NCI-H510A (cell line): ENCODE results near the gene ZFP64.
"Not testable (repeated sequence)": the region's sequence is repeated elsewhere in the genome, so short reads cannot be mapped to it uniquely, and the experiment has no call there.

Experiments
- DNase-seq: peaks from one replicate; lab custom pipeline; 2025; lab: John Stamatoyannopoulos, UW

ZFP64 gene

DNA sequence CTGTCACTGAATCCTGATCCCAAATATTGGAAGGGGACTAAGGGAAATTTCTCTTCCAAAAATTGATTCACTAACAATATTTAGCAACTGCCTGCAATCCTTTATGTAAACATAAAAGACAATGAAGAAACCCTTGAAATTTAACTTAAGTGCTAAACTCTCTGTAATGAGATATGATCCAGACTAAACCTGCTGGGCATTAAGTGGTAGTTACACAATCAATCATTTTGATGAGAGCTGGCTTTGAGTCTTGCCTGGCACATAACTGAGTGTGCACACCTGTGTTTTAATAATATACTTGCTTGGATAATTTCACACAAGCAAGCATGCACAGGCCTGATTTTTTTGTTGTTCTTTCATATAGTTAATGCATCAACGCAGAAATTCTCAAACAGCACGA lies 9.8 kb upstream of the ZFP64 start:
- peak; percentile 72 for DNase-seq

- peak; percentile 14 for DNase-seq
Observed at GRCh38 chr20:52200870-52201269, 9.3 kb upstream of the ZFP64 start.

DNA sequence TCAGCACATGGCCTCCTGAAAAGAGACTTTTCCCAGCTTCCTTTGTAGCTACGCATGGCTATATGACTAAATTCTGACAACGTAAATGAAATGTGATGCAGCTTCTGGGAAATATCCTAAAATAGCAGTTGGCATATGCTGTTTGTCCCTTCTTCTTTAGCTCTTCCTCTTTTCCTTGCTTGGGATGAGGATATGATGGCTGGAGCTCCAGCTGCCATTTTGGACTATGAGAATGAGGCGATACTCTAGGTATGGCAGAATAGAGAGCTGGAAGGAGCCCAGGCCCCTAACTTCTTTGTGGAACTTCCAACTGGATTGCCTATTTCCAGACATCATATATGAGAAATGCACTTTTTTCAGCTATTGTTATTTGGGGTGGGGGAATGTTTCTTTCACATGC lies 5.3 kb upstream of the ZFP64 start:
- DNase-seq: no peak

GRCh38 chr20:52193886-52194545 lies 2.4 kb upstream of the ZFP64 start:
- DNase-seq: no peak

DNA sequence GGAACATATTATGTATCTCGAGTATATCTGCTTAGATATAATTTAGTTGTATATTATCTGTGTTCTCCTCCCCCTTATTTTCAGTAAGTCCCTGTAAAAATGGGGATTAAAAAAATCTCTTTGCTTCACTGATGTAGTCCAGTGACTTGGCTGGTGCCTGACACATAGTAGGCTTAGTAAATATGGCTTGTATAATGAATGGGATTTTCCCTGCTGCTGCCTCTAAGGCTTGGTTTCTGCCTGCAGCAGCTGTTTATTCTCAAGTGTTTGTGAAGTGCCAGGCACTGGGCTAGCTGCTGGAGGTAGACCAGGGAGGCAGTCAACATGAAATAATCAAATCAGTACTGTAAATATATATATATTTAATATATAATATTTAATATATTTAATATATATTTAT lies 1.6 kb upstream of the ZFP64 start:
- DNase-seq: peak; percentile 55

GRCh38 chr20:52192719-52193007 lies 1.1 kb upstream of the ZFP64 start:
- DNase-seq: not testable (repeated sequence)

- peak; percentile 43 for DNase-seq
Observed at GRCh38 chr20:52191916-52192718, 538 bp upstream of the ZFP64 start.

GRCh38 chr20:52190437-52191131 lies 995 bp downstream of the ZFP64 start:
- DNase-seq: no peak

GRCh38 chr20:52181766-52182165 lies 9.8 kb downstream of the ZFP64 start:
- DNase-seq: no peak

- no peak for DNase-seq
Observed at GRCh38 chr20:52180180-52180840, 11.3 kb downstream of the ZFP64 start.

GRCh38 chr20:52179331-52180179 lies 12.0 kb downstream of the ZFP64 start:
- no peak for DNase-seq

DNA sequence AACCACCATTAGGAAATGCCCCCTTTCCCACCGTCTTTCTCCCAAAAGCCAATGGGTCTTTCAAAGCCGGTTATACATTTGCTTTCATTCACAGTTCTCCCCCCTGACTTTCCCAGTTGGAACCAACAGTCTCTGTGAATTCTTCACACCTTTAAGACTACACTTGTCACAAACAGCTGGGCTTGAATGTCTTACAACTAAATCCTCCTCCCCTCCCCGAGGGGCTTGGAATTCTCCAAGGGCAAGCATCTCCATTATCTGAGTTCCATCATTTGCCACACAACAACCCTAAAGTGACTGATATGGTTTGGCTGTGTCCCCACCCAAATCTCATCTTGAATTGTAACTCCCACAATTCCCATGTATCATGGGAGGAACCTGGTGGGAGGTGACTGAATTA lies 12.9 kb downstream of the ZFP64 start:
- no peak for DNase-seq

GRCh38 chr20:52175840-52176239 lies 15.7 kb downstream of the ZFP64 start:
- no peak for DNase-seq

DNA sequence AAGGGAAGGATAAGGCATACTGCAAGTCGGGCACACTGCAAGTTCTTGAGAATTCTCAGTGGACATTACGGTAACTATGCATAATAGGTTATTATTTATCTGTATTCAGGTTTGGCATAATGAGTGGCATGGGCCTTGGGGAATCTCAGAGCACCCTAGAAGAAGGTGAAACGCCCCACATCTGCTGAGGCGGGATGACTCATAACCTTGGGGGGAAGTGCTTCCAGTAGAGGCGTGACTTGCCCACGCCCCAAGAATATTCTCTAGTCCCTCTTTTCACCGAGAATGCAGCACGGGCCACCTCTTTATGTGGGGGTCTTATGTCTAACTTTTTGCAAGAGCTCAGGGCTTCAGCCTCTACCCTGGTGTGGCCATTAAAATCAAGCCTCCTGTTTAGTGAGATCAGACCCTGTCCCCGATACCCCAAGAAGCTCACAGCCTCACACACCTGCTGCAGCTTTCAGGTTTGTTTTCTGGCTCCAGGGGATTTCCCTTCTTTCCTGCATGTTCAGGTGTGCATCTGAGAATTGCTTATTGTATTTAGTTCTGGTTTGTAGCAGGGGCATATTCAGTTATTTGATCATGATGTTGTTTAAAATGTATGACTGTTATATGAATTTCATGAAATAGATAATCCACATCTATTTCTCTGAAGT lies 19.1 kb downstream of the ZFP64 start:
- no peak for DNase-seq

DNA sequence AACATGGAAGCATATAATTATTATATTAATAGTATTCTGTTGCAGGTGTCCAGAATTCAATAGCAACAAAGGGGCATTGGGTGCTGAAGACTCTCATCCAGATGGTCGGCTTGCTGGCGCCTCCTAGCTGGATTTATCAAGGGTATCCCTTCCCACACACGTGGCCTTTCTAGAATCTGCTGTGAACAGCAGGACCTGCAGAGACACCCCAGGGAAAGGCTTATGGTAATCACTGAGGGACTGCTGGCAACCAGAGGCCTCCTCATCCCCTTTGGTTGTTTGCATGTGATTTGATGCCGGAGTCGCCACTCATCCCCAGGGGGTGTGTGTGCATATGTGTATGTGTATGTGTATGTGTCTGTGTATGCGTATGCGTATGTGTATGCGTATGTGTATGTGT lies 20.6 kb downstream of the ZFP64 start:
- no peak for DNase-seq

GRCh38 chr20:52168116-52168515 lies 23.5 kb downstream of the ZFP64 start:
- no peak for DNase-seq

GRCh38 chr20:52167232-52167840 lies 24.2 kb downstream of the ZFP64 start:
- no peak for DNase-seq

GRCh38 chr20:52166150-52166549 lies 25.4 kb downstream of the ZFP64 start:
- no peak for DNase-seq

DNA sequence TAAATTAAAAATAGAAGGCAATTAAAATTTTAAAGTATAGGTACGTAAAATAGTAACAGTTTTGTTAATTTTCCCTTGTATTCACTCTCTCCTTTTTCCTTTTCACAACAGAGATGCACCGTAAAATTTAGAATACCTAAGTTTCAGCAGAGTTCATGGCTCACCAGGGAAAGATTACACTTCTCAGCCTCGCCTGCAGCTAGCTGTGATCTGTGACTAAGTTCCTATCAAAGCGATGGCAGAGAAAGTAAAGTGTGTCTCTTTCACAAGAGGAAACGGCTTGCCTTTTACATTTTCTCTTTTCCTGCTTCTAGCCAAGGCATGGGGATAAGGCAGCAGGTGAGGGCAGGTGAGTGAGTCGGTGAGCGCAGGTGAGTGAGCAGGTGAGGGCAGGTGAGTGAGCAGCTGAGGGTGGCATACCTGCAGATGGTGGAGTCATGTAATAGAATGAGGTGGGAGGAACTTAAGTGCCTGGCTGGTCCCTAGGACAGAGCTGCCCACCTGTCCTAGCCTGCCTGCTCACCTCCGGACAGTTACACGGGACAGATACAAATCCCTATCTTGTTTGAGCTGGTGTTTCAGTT lies 30.9 kb downstream of the ZFP64 start:
- peak; percentile 23 for DNase-seq

- DNase-seq: no peak
Observed at GRCh38 chr20:52160049-52160570, 31.5 kb downstream of the ZFP64 start.
